T-helper 2 cell treated with Interferon-gamma antibody and Interleukin-4, amounts not matched to agents 5 μg/mL and 100 μg/mL, for 36 hours (primary cell): Measurements from ENCODE around the gene SSTR5.

ENCODE experiments used
- DNase-seq: peaks from one replicate; pipeline ENCODE4 v3.0.0; 2021; ENCODE audit warnings: low spot score
- H3K27ac Mint-ChIP-seq: one replicate; pipeline ENCODE4 v1.8.0; 2021; ENCODE audit warnings: mild to moderate bottlenecking, mixed read lengths
- H3K27me3 Mint-ChIP-seq: one replicate; pipeline ENCODE4 v1.8.0; 2021; ENCODE audit warnings: low read depth, mixed read lengths
- H3K36me3 Mint-ChIP-seq: one replicate; pipeline ENCODE4 v1.8.0; 2021; ENCODE audit warnings: low read depth, mixed read lengths
- H3K4me1 Mint-ChIP-seq: one replicate; pipeline ENCODE4 v1.8.0; 2021; ENCODE audit warnings: low read depth, mixed read lengths
- H3K4me3 Mint-ChIP-seq: one replicate; pipeline ENCODE4 v1.8.0; 2022; ENCODE audit warnings: mild to moderate bottlenecking, moderate library complexity, mixed read lengths
- H3K9me3 Mint-ChIP-seq: one replicate; pipeline ENCODE4 v1.8.0; 2021; ENCODE audit warnings: mixed read lengths

The SSTR5 gene

DNA sequence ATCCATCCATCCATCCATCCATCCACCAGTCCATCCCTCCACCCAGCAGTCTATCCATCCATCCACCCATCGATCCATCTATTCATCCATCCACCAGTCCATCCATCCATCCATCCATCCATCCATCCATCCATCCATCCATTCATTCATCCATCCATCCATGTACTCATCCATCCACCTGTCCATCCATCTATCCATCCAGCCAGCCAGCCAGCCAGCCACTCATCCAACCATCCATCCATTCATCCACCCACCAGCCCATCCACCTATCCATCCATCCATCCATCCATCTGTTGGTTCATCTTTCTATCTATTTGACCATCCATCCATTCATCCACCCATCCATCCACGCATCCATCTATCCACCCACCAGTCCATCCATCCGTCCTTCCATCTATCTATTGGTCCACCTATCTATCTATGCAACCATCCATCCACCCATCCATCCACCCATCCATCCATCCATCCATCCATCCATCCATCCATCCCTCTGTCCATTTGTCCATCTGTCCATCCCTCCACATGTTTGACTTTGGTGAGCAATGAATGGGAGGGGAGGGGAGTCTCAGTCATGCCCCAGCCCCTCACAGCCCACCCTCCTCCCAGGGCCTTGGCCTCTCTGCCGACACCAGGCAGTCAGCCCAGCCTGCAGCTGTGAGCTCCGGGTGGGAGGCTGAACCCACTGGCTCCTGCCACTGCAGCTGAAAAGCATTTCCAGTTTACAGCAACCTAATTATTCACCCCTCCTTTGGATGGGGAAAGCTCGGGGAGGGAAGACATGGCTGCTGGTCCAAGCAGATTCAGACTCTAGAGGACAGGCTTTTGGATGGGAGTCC, 38.1 kb upstream of the SSTR5 start:
- no peak overlapping the region for H3K4me3 Mint-ChIP-seq
- no peaks in the 10 kb centered on the region for H3K4me1 Mint-ChIP-seq
- H3K27me3 Mint-ChIP-seq = peaks cover under 1% of the 10 kb centered on the region
- H3K36me3 Mint-ChIP-seq = no peaks in the 10 kb centered on the region
- no peak overlapping the region for H3K27ac Mint-ChIP-seq
- DNase-seq = no peak
- no peaks in the 10 kb centered on the region for H3K9me3 Mint-ChIP-seq

GRCh38 chr16:1035066-1035415, 37.5 kb upstream of the SSTR5 start:
- H3K27ac Mint-ChIP-seq = no peak overlapping the region
- DNase-seq = no peak
- no peak overlapping the region for H3K4me3 Mint-ChIP-seq
- no peaks in the 10 kb centered on the region for H3K36me3 Mint-ChIP-seq
- H3K27me3 Mint-ChIP-seq = no peaks in the 10 kb centered on the region
- no peaks in the 10 kb centered on the region for H3K9me3 Mint-ChIP-seq
- H3K4me1 Mint-ChIP-seq = no peaks in the 10 kb centered on the region

DNA sequence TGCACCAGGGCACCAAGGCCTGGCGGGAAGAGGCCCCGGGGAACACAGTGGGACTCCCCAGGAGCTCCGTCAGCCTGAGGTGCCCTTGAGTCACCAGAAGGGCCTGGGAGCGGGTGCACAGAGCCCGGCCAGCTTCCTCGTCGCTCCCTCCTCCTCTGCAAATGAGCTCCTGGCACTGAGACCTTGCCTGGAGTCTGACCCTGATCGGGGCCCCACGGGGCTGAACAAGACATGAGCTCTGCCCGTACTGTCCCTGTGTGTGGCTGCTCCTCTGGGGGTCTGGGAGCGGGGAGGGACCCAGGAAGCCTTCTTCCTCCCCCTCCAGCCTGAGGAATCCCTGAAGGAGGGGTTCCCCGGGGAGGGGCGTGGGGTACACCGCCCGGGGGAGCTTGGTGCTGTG, 36.4 kb upstream of the SSTR5 start:
- Mint-ChIP-seq H3K36me3 (no peaks in the 10 kb centered on the region), H3K27ac (no peak overlapping the region), H3K4me1 (no peaks in the 10 kb centered on the region), H3K27me3 (no peaks in the 10 kb centered on the region), H3K4me3 (no peak overlapping the region), H3K9me3 (no peaks in the 10 kb centered on the region)
- DNase-seq = no peak

GRCh38 chr16:1036726-1037393, 35.7 kb upstream of the SSTR5 start:
- Mint-ChIP-seq H3K4me3 (no peak overlapping the region), H3K27me3 (no peaks in the 10 kb centered on the region), H3K9me3 (no peaks in the 10 kb centered on the region), H3K36me3 (no peaks in the 10 kb centered on the region), H3K4me1 (no peaks in the 10 kb centered on the region), H3K27ac (no peak overlapping the region)
- DNase-seq = no peak

GRCh38 chr16:1037394-1038257, 34.9 kb upstream of the SSTR5 start:
- Mint-ChIP-seq H3K27ac (no peak overlapping the region), H3K27me3 (no peaks in the 10 kb centered on the region), H3K9me3 (no peaks in the 10 kb centered on the region)

GRCh38 chr16:1038932-1039331, 33.6 kb upstream of the SSTR5 start:
- no peaks in the 10 kb centered on the region for H3K9me3 Mint-ChIP-seq
- no peak overlapping the region for H3K27ac Mint-ChIP-seq
- H3K27me3 Mint-ChIP-seq = no peaks in the 10 kb centered on the region
- no peaks in the 10 kb centered on the region for H3K4me1 Mint-ChIP-seq
- H3K36me3 Mint-ChIP-seq = no peaks in the 10 kb centered on the region
- H3K4me3 Mint-ChIP-seq = no peak overlapping the region
- no peak for DNase-seq

More at GRCh38 chr16:1037394-1038257, 34.9 kb upstream of the SSTR5 start:
- H3K4me3 Mint-ChIP-seq = no peak overlapping the region
- no peaks in the 10 kb centered on the region for H3K4me1 Mint-ChIP-seq
- no peaks in the 10 kb centered on the region for H3K36me3 Mint-ChIP-seq
- no peak for DNase-seq

- no peak for DNase-seq
- Mint-ChIP-seq H3K36me3 (no peaks in the 10 kb centered on the region), H3K27me3 (no peaks in the 10 kb centered on the region), H3K27ac (no peak overlapping the region), H3K9me3 (no peaks in the 10 kb centered on the region), H3K4me3 (no peak overlapping the region), H3K4me1 (no peaks in the 10 kb centered on the region)
Observed at GRCh38 chr16:1039762-1040161, 32.8 kb upstream of the SSTR5 start.

GRCh38 chr16:1040346-1040745, 32.2 kb upstream of the SSTR5 start:
- no peak overlapping the region for H3K27ac Mint-ChIP-seq

GRCh38 chr16:1042049-1042744, 30.4 kb upstream of the SSTR5 start:
- Mint-ChIP-seq H3K9me3 (no peaks in the 10 kb centered on the region), H3K27ac (no peak overlapping the region), H3K36me3 (no peaks in the 10 kb centered on the region), H3K4me3 (no peak overlapping the region), H3K27me3 (no peaks in the 10 kb centered on the region), H3K4me1 (no peaks in the 10 kb centered on the region)
- no peak for DNase-seq

More at GRCh38 chr16:1040346-1040745, 32.2 kb upstream of the SSTR5 start:
- Mint-ChIP-seq H3K9me3 (no peaks in the 10 kb centered on the region), H3K27me3 (no peaks in the 10 kb centered on the region), H3K4me1 (no peaks in the 10 kb centered on the region), H3K36me3 (no peaks in the 10 kb centered on the region), H3K4me3 (no peak overlapping the region)
- no peak for DNase-seq

DNA sequence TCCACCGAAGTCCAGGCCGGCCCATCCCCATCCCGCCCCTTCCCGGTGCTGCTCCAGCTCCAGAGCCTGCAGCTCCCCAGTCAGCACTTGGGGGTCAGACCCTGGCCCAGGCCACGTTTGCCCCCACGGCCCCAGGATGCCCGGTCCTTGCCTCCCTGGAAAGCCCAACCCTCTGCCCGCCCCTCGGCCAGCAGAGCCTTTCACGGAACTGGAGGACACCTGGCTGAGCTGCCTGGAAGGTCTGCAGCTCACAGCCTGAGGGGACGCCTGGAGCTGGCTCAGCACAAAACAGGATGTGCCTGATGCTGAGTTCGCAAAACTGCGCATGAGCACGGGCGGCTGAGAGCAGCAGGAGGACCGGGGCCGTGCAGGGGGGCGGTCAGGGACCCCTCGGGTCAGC, 29.7 kb upstream of the SSTR5 start:
- Mint-ChIP-seq H3K27me3 (no peaks in the 10 kb centered on the region), H3K4me3 (no peak overlapping the region), H3K27ac (no peak overlapping the region), H3K4me1 (no peaks in the 10 kb centered on the region), H3K36me3 (no peaks in the 10 kb centered on the region), H3K9me3 (no peaks in the 10 kb centered on the region)
- DNase-seq = no peak

DNA sequence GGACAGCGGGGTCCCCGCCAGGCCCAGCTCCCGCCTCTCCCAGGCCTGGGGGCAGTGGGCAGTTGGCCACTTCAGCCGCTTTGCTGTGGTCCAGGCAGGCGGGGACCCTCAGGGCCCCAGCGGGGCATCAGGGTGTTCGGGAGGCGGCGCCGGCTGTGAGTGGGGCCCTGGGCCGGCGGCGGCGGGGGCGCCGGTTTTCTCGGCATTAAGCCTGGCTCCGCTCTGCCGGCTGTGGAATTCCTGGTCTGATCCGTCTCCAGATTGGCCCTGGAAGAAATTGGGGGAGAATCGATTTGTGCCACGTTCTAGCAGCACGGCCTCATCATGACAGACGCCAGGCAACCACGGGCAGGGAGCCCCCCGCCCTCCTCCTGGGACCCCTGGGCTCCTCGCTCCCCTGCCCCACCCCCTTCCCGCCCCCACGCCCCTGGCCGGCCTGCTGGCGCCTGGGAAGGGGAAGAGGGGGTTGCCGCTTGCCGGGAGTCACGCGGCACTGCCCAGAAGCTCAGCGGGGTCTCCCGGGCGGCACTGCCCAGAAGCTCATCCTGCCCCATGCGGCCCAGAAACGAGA, 28.6 kb upstream of the SSTR5 start:
- H3K27me3 Mint-ChIP-seq = no peaks in the 10 kb centered on the region
- no peak overlapping the region for H3K4me3 Mint-ChIP-seq
- DNase-seq = no peak
- no peak overlapping the region for H3K27ac Mint-ChIP-seq
- H3K4me1 Mint-ChIP-seq = no peaks in the 10 kb centered on the region
- no peaks in the 10 kb centered on the region for H3K9me3 Mint-ChIP-seq
- H3K36me3 Mint-ChIP-seq = no peaks in the 10 kb centered on the region

DNA sequence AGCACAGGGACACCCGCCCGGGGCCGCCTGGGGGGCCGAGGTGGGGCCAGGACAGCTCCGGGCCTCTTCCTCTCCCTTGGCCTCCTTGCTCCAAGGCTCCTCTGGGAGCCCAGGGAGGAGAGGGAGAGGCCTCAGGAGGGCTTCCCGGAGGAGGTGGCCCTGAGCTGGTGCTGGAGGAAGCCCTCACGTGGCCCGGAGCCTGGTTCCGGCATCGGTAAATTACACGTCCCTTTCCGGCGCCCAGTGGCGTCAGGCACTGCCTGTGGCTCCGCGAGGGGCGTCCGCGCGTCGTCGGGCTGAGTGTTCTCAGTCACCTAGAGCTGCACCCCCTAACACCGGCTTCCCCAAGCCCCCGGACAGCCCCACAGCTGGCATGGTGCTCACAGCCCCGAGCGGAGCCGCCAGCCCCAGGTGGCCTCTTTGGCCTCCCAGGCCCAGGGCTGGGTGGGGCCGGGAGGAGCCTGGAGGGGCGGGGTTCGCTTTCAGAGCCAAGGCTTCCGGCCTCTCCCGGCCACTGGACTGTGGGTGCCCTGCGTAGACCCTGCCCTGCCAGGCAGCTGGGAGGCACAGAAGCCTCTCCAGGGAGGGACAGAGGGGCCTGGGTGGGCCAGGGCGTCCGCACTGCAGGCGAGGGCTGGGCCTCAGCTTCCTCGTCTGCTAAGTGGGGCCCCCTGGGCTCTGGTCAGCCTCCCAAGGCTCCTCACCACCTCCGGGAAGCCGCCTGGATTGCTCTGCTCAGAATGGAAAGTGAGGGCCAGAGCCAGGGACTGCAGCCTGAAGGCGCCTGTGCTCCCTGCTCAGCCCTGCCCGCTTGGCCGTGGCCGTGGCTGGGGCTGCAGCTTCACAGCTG, 27.9 kb upstream of the SSTR5 start:
- no peak for DNase-seq
- no peak overlapping the region for H3K27ac Mint-ChIP-seq
- H3K4me1 Mint-ChIP-seq = no peaks in the 10 kb centered on the region
- H3K36me3 Mint-ChIP-seq = no peaks in the 10 kb centered on the region
- no peaks in the 10 kb centered on the region for H3K27me3 Mint-ChIP-seq
- no peak overlapping the region for H3K4me3 Mint-ChIP-seq
- no peaks in the 10 kb centered on the region for H3K9me3 Mint-ChIP-seq
